ENCODE measurements around the gene MDM4. TPM values are rescaled to one million over a fixed set of nuclear protein-coding genes. Genes with fewer than 3 reads are reported as not detected.
"Not testable (repeated sequence)": the region's sequence is repeated elsewhere in the genome, so short reads cannot be mapped to it uniquely, and the experiment has no call there.

Gene MDM4
- total RNA-seq, 2 donors from 2014 or later = 65.1 to 75.9 TPM

GRCh38 chr1:204506969-204507316, 9.3 kb upstream of the MDM4 start:
- peak; percentile 89 for DNase-seq (ENCODE audit: low spot score)
- intact Hi-C loops (cut with DNase I) = loop anchor here in 1 of 2 donors (10.0 kb wide), 1 partner anchor 352 kb away; the partner anchor contains the start of gene ETNK2

GRCh38 chr1:204507317-204508105, 8.7 kb upstream of the MDM4 start:
- intact Hi-C loops (cut with DNase I) = loop anchor here in 1 of 2 donors (10.0 kb wide), 1 partner anchor 353 kb away; the partner anchor contains the start of gene ETNK2
- no peak for DNase-seq (ENCODE audit: low spot score)

GRCh38 chr1:204509186-204509635, 7.0 kb upstream of the MDM4 start:
- intact Hi-C loops (cut with DNase I) = loop anchor here in 1 of 2 donors (10.0 kb wide), 1 partner anchor 354 kb away; the partner anchor contains the start of gene ETNK2
- no peak for DNase-seq (ENCODE audit: low spot score)

GRCh38 chr1:204511366-204511765, 4.8 kb upstream of the MDM4 start:
- intact Hi-C loops (cut with DNase I) = no loop called here
- DNase-seq (ENCODE audit: low spot score) = no peak

GRCh38 chr1:204513117-204513716, 3.0 kb upstream of the MDM4 start:
- DNase-seq (ENCODE audit: low spot score) = no peak

GRCh38 chr1:204514828-204515227, 1.4 kb upstream of the MDM4 start:
- no peak for DNase-seq (ENCODE audit: low spot score)
- intact Hi-C loops (cut with DNase I) = no loop called here

More at GRCh38 chr1:204513117-204513716, 3.0 kb upstream of the MDM4 start:
- intact Hi-C loops (cut with DNase I) = no loop called here

- DNase-seq (ENCODE audit: low spot score); intact Hi-C loops (cut with DNase I): not testable (repeated sequence)
These were observed 1.2 kb downstream of the MDM4 start for GRCh38 chr1:204517382-204517781.

GRCh38 chr1:204520834-204521709, 4.9 kb downstream of the MDM4 start:
- intact Hi-C loops (cut with DNase I) = no loop called here
- DNase-seq (ENCODE audit: low spot score) = no peak

GRCh38 chr1:204521941-204522521, 5.8 kb downstream of the MDM4 start:
- intact Hi-C loops (cut with DNase I); DNase-seq (ENCODE audit: low spot score): not testable (repeated sequence)

- no peak for DNase-seq (ENCODE audit: low spot score)
- intact Hi-C loops (cut with DNase I) = no loop called here
These were observed 7.5 kb downstream of the MDM4 start for GRCh38 chr1:204523605-204524215.

GRCh38 chr1:204524986-204525385, 8.8 kb downstream of the MDM4 start:
- no peak for DNase-seq (ENCODE audit: low spot score)
- intact Hi-C loops (cut with DNase I) = no loop called here

- no peak for DNase-seq (ENCODE audit: low spot score)
- intact Hi-C loops (cut with DNase I) = no loop called here
These were observed 12.0 kb downstream of the MDM4 start for GRCh38 chr1:204528241-204528640.

GRCh38 chr1:204528677-204529076, 12.5 kb downstream of the MDM4 start:
- intact Hi-C loops (cut with DNase I) = no loop called here
- DNase-seq (ENCODE audit: low spot score) = no peak

GRCh38 chr1:204529371-204529895, 13.2 kb downstream of the MDM4 start:
- intact Hi-C loops (cut with DNase I) = no loop called here
- DNase-seq (ENCODE audit: low spot score) = no peak

- DNase-seq (ENCODE audit: low spot score) = no peak
- intact Hi-C loops (cut with DNase I) = no loop called here
These were observed 14.7 kb downstream of the MDM4 start for GRCh38 chr1:204530932-204531331.

- intact Hi-C loops (cut with DNase I) = no loop called here
- DNase-seq (ENCODE audit: low spot score) = no peak
These were observed 16.6 kb downstream of the MDM4 start for GRCh38 chr1:204532832-204533231.

- intact Hi-C loops (cut with DNase I) = no loop called here
- DNase-seq (ENCODE audit: low spot score) = no peak
These were observed 25.4 kb downstream of the MDM4 start for GRCh38 chr1:204541626-204542025.

GRCh38 chr1:204544321-204544720, 28.1 kb downstream of the MDM4 start:
- intact Hi-C loops (cut with DNase I) = no loop called here
- DNase-seq (ENCODE audit: low spot score) = no peak

GRCh38 chr1:204545202-204545601, 29.0 kb downstream of the MDM4 start:
- intact Hi-C loops (cut with DNase I) = no loop called here
- DNase-seq (ENCODE audit: low spot score) = no peak
